CD14-positive monocyte (primary cell): ENCODE measurements around the gene TOM1. TPM values are rescaled to one million over a fixed set of nuclear protein-coding genes. Genes with fewer than 3 reads are reported as not detected.

Source experiments
- DNase-seq, 3 donors: peaks; one replicate each; pipeline ENCODE4 v3.0.0-alpha.2; 2011 to 2022
- H2AFZ ChIP-seq: 2 replicates; pipeline ENCODE4 v1.6.0; 2012; ENCODE audit warnings: mild to moderate bottlenecking, low read depth, low read length, inconsistent platforms; ENCODE audit not compliant: insufficient read depth, poor library complexity, severe bottlenecking
- H3K27ac ChIP-seq, 2 donors: 1 replicate in 1 of 2; 2 replicates in 1 of 2; pipeline ENCODE4 v1.5.1; 2012 to 2013; ENCODE audit warnings: low read length in 2 of 2, control low read depth in 1 of 2, inconsistent platforms in 1 of 2, low read depth in 1 of 2, mild to moderate bottlenecking in 1 of 2
- H3K27me3 ChIP-seq, 2 donors: one replicate each; pipeline versions ENCODE4 v1.6.0 to v1.6.1; 2011 to 2013; ENCODE audit warnings: low read length in 2 of 2; ENCODE audit not compliant: control insufficient read depth in 2 of 2, insufficient read depth in 2 of 2
- H3K36me3 ChIP-seq, 2 donors: replicated peaks in 1 of 2; 1 replicate in 1 of 2; 2 replicates in 1 of 2; pipeline versions ENCODE4 v1.5.1 to v1.6.1; 2012 to 2013; ENCODE audit warnings: low read length in 2 of 2, control low read depth in 1 of 2, inconsistent platforms in 1 of 2, mild to moderate bottlenecking in 1 of 2; ENCODE audit not compliant: insufficient read depth in 2 of 2, control insufficient read depth in 1 of 2
- H3K4me1 ChIP-seq, 2 donors: 1 replicate in 1 of 2; 2 replicates in 1 of 2; pipeline versions ENCODE4 v1.5.1 to v1.6.1; 2012 to 2013; ENCODE audit warnings: low read length in 2 of 2, control low read depth in 1 of 2, inconsistent platforms in 1 of 2, mild to moderate bottlenecking in 1 of 2, moderate library complexity in 1 of 2; ENCODE audit not compliant: insufficient read depth in 2 of 2, control insufficient read depth in 1 of 2
- H3K4me2 ChIP-seq: replicated peaks from 2 replicates; pipeline ENCODE3; 2012; ENCODE audit warnings: low read length, moderate library complexity, mild to moderate bottlenecking; ENCODE audit not compliant: poor library complexity, severe bottlenecking; ENCODE audit errors: extremely low read depth
- H3K4me3 ChIP-seq, 3 experiments: fragments of 200-600 bp in 1 of 3; sonication (generic) in 1 of 3; replicated peaks in 1 of 3; 1 replicate in 2 of 3; 2 replicates in 1 of 3; pipeline ENCODE4 v1.5.1; 2011 to 2013; ENCODE audit warnings: low read length in 3 of 3, mild to moderate bottlenecking in 3 of 3, control low read depth in 2 of 3, low read depth in 2 of 3, inconsistent platforms in 1 of 3, moderate library complexity in 1 of 3
- H3K79me2 ChIP-seq: 2 replicates; pipeline ENCODE4 v1.6.0; 2012; ENCODE audit warnings: mild to moderate bottlenecking, control low read depth, inconsistent platforms, low read length, moderate library complexity; ENCODE audit not compliant: insufficient read depth
- H3K9ac ChIP-seq: 2 replicates; pipeline ENCODE4 v1.6.0; 2017; ENCODE audit warnings: low read length, mild to moderate bottlenecking; ENCODE audit not compliant: insufficient read depth, poor library complexity, severe bottlenecking
- H3K9me3 ChIP-seq, 2 donors: replicated peaks in 1 of 2; 1 replicate in 1 of 2; 2 replicates in 1 of 2; pipeline versions ENCODE4 v1.5.1 to v1.6.1; 2012 to 2013; ENCODE audit warnings: low read length in 2 of 2, control low read depth in 1 of 2; ENCODE audit not compliant: control insufficient read depth in 1 of 2, insufficient read depth in 1 of 2
- H4K20me1 ChIP-seq: 2 replicates; pipeline ENCODE4 v1.6.0; 2012; ENCODE audit warnings: mild to moderate bottlenecking, low read length, control low read depth, moderate library complexity; ENCODE audit not compliant: insufficient read depth
- H3K27ac Mint-ChIP-seq, 7 donors: one replicate each; pipeline ENCODE4 v1.8.0; 2020; ENCODE audit warnings: mild to moderate bottlenecking in 7 of 7, mixed read lengths in 7 of 7, moderate library complexity in 6 of 7, inconsistent platforms in 2 of 7
- H3K27me3 Mint-ChIP-seq, 3 donors: one replicate each; pipeline ENCODE4 v1.8.0; 2021 to 2022; ENCODE audit warnings: low read depth in 3 of 3, mild to moderate bottlenecking in 3 of 3, mixed read lengths in 3 of 3, moderate library complexity in 3 of 3, inconsistent platforms in 1 of 3
- H3K36me3 Mint-ChIP-seq, 2 donors: one replicate each; pipeline ENCODE4 v1.8.0; 2020; ENCODE audit warnings: mixed read lengths in 2 of 2, inconsistent platforms in 1 of 2, mild to moderate bottlenecking in 1 of 2
- H3K4me1 Mint-ChIP-seq: one replicate; pipeline ENCODE4 v1.8.0; 2020; ENCODE audit warnings: mild to moderate bottlenecking, mixed read lengths
- H3K4me3 Mint-ChIP-seq, 2 donors: one replicate each; pipeline ENCODE4 v1.8.0; 2020; ENCODE audit warnings: mild to moderate bottlenecking in 2 of 2, mixed read lengths in 2 of 2, moderate library complexity in 1 of 2
- H3K9me3 Mint-ChIP-seq, 7 donors: one replicate each; pipeline ENCODE4 v1.8.0; 2020 to 2022; ENCODE audit warnings: mixed read lengths in 7 of 7, mild to moderate bottlenecking in 6 of 7, moderate library complexity in 6 of 7, inconsistent platforms in 2 of 7
- CTCF ChIP-seq: fragments of 200-600 bp; IDR thresholded peaks from one replicate; pipeline ENCODE4 v1.8.0; 2022; ENCODE audit warnings: antibody characterized with exemption, mild to moderate bottlenecking
- WGBS: methylation state at CpG from one replicate; pipeline ENCODE4 v1.1.5; 2013; ENCODE audit warnings: missing lambda C conversion rate; ENCODE audit not compliant: insufficient coverage; 5-methylcytosine and 5-hydroxymethylcytosine counted together
- intact Hi-C, 2 donors: fragments of 100-400 bp; cut with micrococcal nuclease; formaldehyde crosslinking; loops; one replicate each; pipeline versions ENCODE4 v1.15.0 to v1.15.1; 2023
- polyA plus RNA-seq, 3 donors: library from polyadenylated mRNA; depleted of rRNA in 1 of 3; unstranded in 2 of 3; stranded (reverse) in 1 of 3; fragments of 300-500 nt in 2 of 3; fragments of >200 nt in 1 of 3; fragmentation: Illumina TruSeq in 2 of 3; gene quantifications; 1 replicate in 2 of 3; 2 replicates in 1 of 3; pipeline ENCODE4 v1.2.3, GENCODE V29; 2012 to 2021

Gene TOM1
- polyA plus RNA-seq, 3 donors, result 80.5 to 167 (median 120) TPM

- intact Hi-C loops, result loop anchor here in 1 of 2 donors (5.0 kb wide), 1 partner anchor 34 kb away; no protein-coding TSS in a partner anchor
- Mint-ChIP-seq H3K27ac (peak overlapping the region; percentile 92 to 96 (median 94)), H3K9me3 (peaks cover 0 to 2% (median 0%) of the 10 kb centered on the region in 7 donors), H3K4me3 (peak overlapping the region; percentile 94 to 97), H3K4me1 (peaks cover 76% of the 10 kb centered on the region), H3K36me3 (peaks cover 37 to 38% of the 10 kb centered on the region in 2 donors), H3K27me3 (peaks cover 6 to 15% (median 10%) of the 10 kb centered on the region in 3 donors)
- TF ChIP-seq CTCF, result no peak
- peak overlapping the region; percentile 85 for H2AFZ ChIP-seq
- no peaks in the 10 kb centered on the region for H3K9me3 ChIP-seq
- H3K27me3 ChIP-seq, result no peaks in the 10 kb centered on the region
- H4K20me1 ChIP-seq, result peaks cover 47% of the 10 kb centered on the region
- H3K4me3 ChIP-seq, result peak overlapping the region; percentile 79 to 97 (median 94)
- WGBS, result 71% methylated on average over 1 of the region's 5 CpGs
- no peak for DNase-seq
- peak overlapping the region; percentile 88 for H3K9ac ChIP-seq
- peak overlapping the region; percentile 93 to 96 for H3K27ac ChIP-seq
- peak overlapping the region; percentile 82 for H3K4me2 ChIP-seq
- H3K79me2 ChIP-seq, result peaks cover 26% of the 10 kb centered on the region
- peaks cover 74 to 88% of the 10 kb centered on the region in 2 donors for H3K4me1 ChIP-seq
- peaks cover 31 to 36% of the 10 kb centered on the region in 2 donors for H3K36me3 ChIP-seq
Observed at GRCh38 chr22:35381424-35382009, 81.8 kb downstream of the TOM1 start.

- Histone ChIP-seq H3K27me3 (no peaks in the 10 kb centered on the region), H3K4me3 (peak overlapping the region in 2 of 3 experiments; percentile 14 to 54), H3K36me3 (peaks cover 49 to 57% of the 10 kb centered on the region in 2 donors), H3K9ac (no peak overlapping the region), H3K27ac (no peak overlapping the region), H3K9me3 (no peaks in the 10 kb centered on the region), H2AFZ (no peak overlapping the region), H3K79me2 (peaks cover 26% of the 10 kb centered on the region), H3K4me2 (peak overlapping the region; percentile 27), H3K4me1 (peaks cover 52 to 67% of the 10 kb centered on the region in 2 donors), H4K20me1 (peaks cover 67% of the 10 kb centered on the region)
- H3K4me3 Mint-ChIP-seq, result peak overlapping the region; percentile 94 to 97
- H3K36me3 Mint-ChIP-seq, result peaks cover 56 to 57% of the 10 kb centered on the region in 2 donors
- peaks cover 6 to 15% (median 12%) of the 10 kb centered on the region in 3 donors for H3K27me3 Mint-ChIP-seq
- peaks cover 0 to 2% (median 0%) of the 10 kb centered on the region in 7 donors for H3K9me3 Mint-ChIP-seq
- no peak overlapping the region for H3K27ac Mint-ChIP-seq
- no peak for DNase-seq
- 57% methylated on average over 1 of the region's 3 CpGs for WGBS
- intact Hi-C loops, result loop anchor here in 1 of 2 donors (5.0 kb wide), 1 partner anchor 36 kb away; no protein-coding TSS in a partner anchor
- peaks cover 56% of the 10 kb centered on the region for H3K4me1 Mint-ChIP-seq
- TF ChIP-seq CTCF, result no peak
Observed at GRCh38 chr22:35383679-35384071, 84.0 kb downstream of the TOM1 start.
